Measurements from ENCODE around the gene OLIG3. TPM values are rescaled to one million over a fixed set of nuclear protein-coding genes. Genes with fewer than 3 reads are reported as not detected.

OLIG3 gene
- total RNA-seq, 2 experiments from 2014 or later: not detected

DNA sequence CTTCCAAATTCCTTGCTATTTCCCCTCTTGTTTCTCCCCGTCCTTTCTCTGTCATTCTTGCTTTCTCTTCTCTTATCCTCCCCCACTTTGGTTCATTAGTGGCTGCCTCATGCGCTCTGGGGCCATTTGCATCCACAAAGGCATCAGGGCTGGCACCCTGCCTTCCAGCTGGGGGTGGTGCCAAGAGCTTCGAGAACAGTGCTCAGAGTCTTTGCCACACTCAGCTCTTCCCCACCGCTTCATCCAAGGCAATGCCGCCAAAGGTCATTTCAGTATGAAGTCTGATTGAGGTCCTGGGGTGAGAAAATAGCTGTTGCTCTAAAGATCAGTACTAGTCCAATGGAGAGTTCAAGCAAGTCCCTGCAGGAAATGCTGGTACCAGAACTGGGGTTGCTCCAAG is 22.7 kb downstream of the OLIG3 start:
- TF ChIP-seq, protein P1, sequence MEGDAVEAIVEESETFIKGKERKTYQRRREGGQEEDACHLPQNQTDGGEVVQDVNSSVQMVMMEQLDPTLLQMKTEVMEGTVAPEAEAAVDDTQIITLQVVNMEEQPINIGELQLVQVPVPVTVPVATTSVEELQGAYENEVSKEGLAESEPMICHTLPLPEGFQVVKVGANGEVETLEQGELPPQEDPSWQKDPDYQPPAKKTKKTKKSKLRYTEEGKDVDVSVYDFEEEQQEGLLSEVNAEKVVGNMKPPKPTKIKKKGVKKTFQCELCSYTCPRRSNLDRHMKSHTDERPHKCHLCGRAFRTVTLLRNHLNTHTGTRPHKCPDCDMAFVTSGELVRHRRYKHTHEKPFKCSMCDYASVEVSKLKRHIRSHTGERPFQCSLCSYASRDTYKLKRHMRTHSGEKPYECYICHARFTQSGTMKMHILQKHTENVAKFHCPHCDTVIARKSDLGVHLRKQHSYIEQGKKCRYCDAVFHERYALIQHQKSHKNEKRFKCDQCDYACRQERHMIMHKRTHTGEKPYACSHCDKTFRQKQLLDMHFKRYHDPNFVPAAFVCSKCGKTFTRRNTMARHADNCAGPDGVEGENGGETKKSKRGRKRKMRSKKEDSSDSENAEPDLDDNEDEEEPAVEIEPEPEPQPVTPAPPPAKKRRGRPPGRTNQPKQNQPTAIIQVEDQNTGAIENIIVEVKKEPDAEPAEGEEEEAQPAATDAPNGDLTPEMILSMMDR (IDR thresholded peaks at IDR 0.05): no peak
- no peaks in the 10 kb centered on the region for H3K36me3 Mint-ChIP-seq (ENCODE audit: low read depth)
- no peak for ATAC-seq (ENCODE audit: poor library complexity)
- intact Hi-C loops (cut with DNase I, micrococcal nuclease): no loop called here
- Histone ChIP-seq H3K9me3 (ENCODE audit: control insufficient read depth in 1 of 2, insufficient read depth in 1 of 2, low read length in 2 of 2) (no peaks in the 10 kb centered on the region), H3K36me3 (ENCODE audit: insufficient read depth, low read length) (no peaks in the 10 kb centered on the region), H3K4me3 (ENCODE audit: low read length) (no peak overlapping the region), H3K27me3 (ENCODE audit: control insufficient read depth in 1 of 2, insufficient read depth in 2 of 2, low read length in 2 of 2) (peaks cover 0 to 4% of the 10 kb centered on the region in 2 experiments), H3K4me1 (ENCODE audit: insufficient read depth, low read length) (no peaks in the 10 kb centered on the region), H3K27ac (ENCODE audit: low read depth in 1 of 2, low read length in 2 of 2) (no peak overlapping the region)
- ChIA-PET CTCF (interaction anchor here (0.8 to 1.6 kb wide), 2 partner anchors 118 to 157 kb away, joined by 4 to 5 read pairs; no protein-coding TSS in a partner anchor), POLR2A (interaction anchor here (1.1 kb wide), 1 partner anchor 56 kb away, joined by 3 read pairs; no protein-coding TSS in a partner anchor)
- no peaks in the 10 kb centered on the region for H3K4me1 Mint-ChIP-seq (ENCODE audit: low read depth)
- no peaks in the 10 kb centered on the region for H3K9me3 Mint-ChIP-seq
- DNase-seq: no peak
- H3K27ac Mint-ChIP-seq: no peak overlapping the region
- no peak overlapping the region for H3K4me3 Mint-ChIP-seq
- H3K27me3 Mint-ChIP-seq: peaks cover 32% of the 10 kb centered on the region

GRCh38 chr6:137467211-137467610 is 27.0 kb downstream of the OLIG3 start:
- Histone ChIP-seq H3K36me3 (ENCODE audit: insufficient read depth, low read length) (no peaks in the 10 kb centered on the region), H3K27me3 (ENCODE audit: control insufficient read depth in 1 of 2, insufficient read depth in 2 of 2, low read length in 2 of 2) (peaks cover 0 to 4% of the 10 kb centered on the region in 2 experiments), H3K9me3 (ENCODE audit: control insufficient read depth in 1 of 2, insufficient read depth in 1 of 2, low read length in 2 of 2) (no peaks in the 10 kb centered on the region), H3K4me3 (ENCODE audit: low read length) (no peak overlapping the region), H3K27ac (ENCODE audit: low read depth in 1 of 2, low read length in 2 of 2) (no peak overlapping the region), H3K4me1 (ENCODE audit: insufficient read depth, low read length) (no peaks in the 10 kb centered on the region)
- intact Hi-C loops (cut with DNase I, micrococcal nuclease): no loop called here
- H3K36me3 Mint-ChIP-seq (ENCODE audit: low read depth): no peaks in the 10 kb centered on the region
- H3K27ac Mint-ChIP-seq: no peak overlapping the region
- H3K9me3 Mint-ChIP-seq: no peaks in the 10 kb centered on the region
- H3K4me3 Mint-ChIP-seq: no peak overlapping the region
- peaks cover 19% of the 10 kb centered on the region for H3K27me3 Mint-ChIP-seq
- H3K4me1 Mint-ChIP-seq (ENCODE audit: low read depth): no peaks in the 10 kb centered on the region
- CTCF ChIA-PET: no interaction called here
- DNase-seq: no peak
- no peak for ATAC-seq (ENCODE audit: poor library complexity)
- TF ChIP-seq, protein P1 (IDR thresholded peaks at IDR 0.05): no peak
- POLR2A ChIA-PET: no interaction called here

GRCh38 chr6:137465378-137466009 is 28.7 kb downstream of the OLIG3 start:
- no peak overlapping the region for H3K4me3 Mint-ChIP-seq
- intact Hi-C loops (cut with DNase I, micrococcal nuclease): no loop called here
- H3K9me3 ChIP-seq (ENCODE audit: control insufficient read depth in 1 of 2, insufficient read depth in 1 of 2, low read length in 2 of 2): no peaks in the 10 kb centered on the region
- DNase-seq (no peak), ATAC-seq (ENCODE audit: poor library complexity) (no peak)
- H3K36me3 Mint-ChIP-seq (ENCODE audit: low read depth): no peaks in the 10 kb centered on the region
- no peaks in the 10 kb centered on the region for H3K36me3 ChIP-seq (ENCODE audit: insufficient read depth, low read length)
- no peak overlapping the region for H3K4me3 ChIP-seq (ENCODE audit: low read length)
- no peaks in the 10 kb centered on the region for H3K27me3 ChIP-seq (ENCODE audit: control insufficient read depth in 1 of 2, insufficient read depth in 2 of 2, low read length in 2 of 2)
- no peaks in the 10 kb centered on the region for H3K4me1 ChIP-seq (ENCODE audit: insufficient read depth, low read length)
- CTCF ChIA-PET: no interaction called here
- H3K4me1 Mint-ChIP-seq (ENCODE audit: low read depth): no peaks in the 10 kb centered on the region
- POLR2A ChIA-PET: no interaction called here
- no peak overlapping the region for H3K27ac ChIP-seq (ENCODE audit: low read depth in 1 of 2, low read length in 2 of 2)
- H3K27ac Mint-ChIP-seq: no peak overlapping the region
- H3K27me3 Mint-ChIP-seq: peaks cover 16% of the 10 kb centered on the region
- TF ChIP-seq, protein P1 (IDR thresholded peaks at IDR 0.05): no peak
- H3K9me3 Mint-ChIP-seq: no peaks in the 10 kb centered on the region

Data from CD4-positive, alpha-beta T cell (primary cell).